ENCODE measurements around the gene DGKI.

- no peak for TF ChIP-seq CTCF (IDR thresholded peaks at IDR 0.05)
- no peak for TF ChIP-seq EZH2 (IDR thresholded peaks at IDR 0.05)
- TF ChIP-seq EZH2phosphoT487 (IDR thresholded peaks at IDR 0.05) = no peak
Observed at GRCh38 chr7:137690635-137691034, 156.1 kb downstream of the DGKI start.

Measured in neural progenitor cell (in vitro differentiated cells).